GM23248 (cell line): Measurements from ENCODE around the gene RAD51B.

Source experiments
- EZH2 ChIP-seq: fragments of 200-600 bp; sonication (generic); IDR thresholded peaks from 2 replicates; pipeline ENCODE4 v1.6.1; 2018; ENCODE audit warnings: antibody characterized with exemption, mild to moderate bottlenecking; ENCODE audit not compliant: insufficient read depth, poor library complexity, severe bottlenecking
- EZH2phosphoT487 ChIP-seq: fragments of 200-600 bp; sonication (generic); IDR thresholded peaks from 2 replicates; pipeline ENCODE4 v1.6.1; 2018; ENCODE audit warnings: antibody characterized with exemption, moderate library complexity, mild to moderate bottlenecking, low read depth; ENCODE audit not compliant: insufficient read depth

- TF ChIP-seq EZH2, result no peak
- TF ChIP-seq EZH2phosphoT487, result no peak
Measured at GRCh38 chr14:68322940-68323620, 503.5 kb downstream of the RAD51B start.
